GM21619 (cell line): Measurements from ENCODE around the gene SUGCT.

Source experiments
- ATAC-seq: cut with Tn5 transposase; IDR thresholded peaks from one replicate; pipeline ENCODE4 v1.9.1; 2021; ENCODE audit not compliant: unreplicated experiment

SUGCT gene

GRCh38 chr7:40843338-40843985 is 708.7 kb downstream of the SUGCT start:
- ATAC-seq: no peak

DNA sequence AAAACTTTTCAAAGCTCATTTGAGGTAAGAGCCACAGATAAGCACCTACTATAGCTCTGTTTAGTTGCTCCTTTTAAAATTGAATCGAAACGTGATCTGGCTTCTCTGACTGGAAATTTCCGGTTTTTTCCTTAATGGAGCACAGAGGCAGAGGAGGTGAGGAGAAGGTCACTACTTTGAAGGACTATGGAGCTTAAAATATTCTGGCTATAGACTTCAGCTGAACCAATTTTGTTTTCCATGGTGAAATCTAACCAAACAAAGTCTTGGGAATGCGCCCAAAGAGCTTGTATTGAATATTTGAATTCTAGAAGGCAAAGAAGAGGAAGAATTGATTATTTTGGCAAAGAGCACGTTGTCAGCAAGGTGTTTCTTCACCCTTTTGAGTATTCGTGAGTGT is 711.1 kb downstream of the SUGCT start:
- no peak for ATAC-seq

GRCh38 chr7:40847921-40848320 is 713.1 kb downstream of the SUGCT start:
- no peak for ATAC-seq

DNA sequence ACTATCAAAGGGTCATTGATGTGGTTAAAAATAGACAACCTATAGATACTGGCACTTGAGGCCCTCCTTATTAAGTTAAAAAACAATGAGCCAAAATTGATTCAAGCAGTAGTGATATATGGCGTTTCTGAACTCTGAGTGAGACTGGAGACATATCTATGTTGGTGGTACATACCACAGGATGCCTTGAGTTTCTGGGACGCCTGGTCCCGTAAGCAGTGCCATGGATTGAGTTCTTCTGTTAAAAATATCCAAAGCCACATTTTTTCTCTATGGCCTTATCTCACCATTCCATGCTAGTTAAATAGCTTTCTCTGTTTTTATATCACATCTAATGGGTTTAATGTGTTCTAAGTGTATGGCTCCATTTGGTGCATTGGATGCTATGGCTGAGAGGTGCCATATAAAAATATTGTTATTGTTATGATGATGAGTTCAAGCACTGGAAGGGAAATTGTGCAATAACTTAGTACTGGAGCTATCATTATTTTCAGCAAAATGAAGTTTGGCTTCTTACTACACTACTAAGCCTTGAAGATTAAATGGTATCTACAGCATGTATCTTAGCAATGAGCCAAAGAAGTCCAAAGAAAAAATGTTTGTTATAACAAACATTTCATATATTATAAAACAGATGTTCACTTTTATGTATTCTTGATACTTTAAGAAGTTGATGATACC is 713.9 kb downstream of the SUGCT start:
- ATAC-seq: no peak

DNA sequence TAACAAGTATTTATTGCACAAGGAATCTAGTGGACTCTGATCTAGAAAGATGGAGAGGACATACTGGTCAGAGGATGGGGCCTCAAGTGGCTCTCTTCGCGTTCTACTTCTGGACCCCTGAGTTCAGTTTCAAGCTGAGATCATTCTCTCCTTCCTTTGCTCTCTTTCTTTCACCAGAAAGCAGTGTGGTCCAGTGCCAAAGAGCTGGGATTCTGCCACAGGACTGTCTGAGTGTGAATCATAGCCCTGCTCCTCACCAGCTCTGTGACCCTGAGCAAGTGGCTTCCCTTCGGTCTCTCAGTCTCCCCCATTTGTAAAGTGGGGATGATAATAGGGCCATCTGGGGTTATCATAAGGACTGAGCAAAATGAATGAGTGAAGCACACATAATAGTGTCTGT is 715.2 kb downstream of the SUGCT start:
- ATAC-seq: no peak

GRCh38 chr7:40851001-40851400 is 716.2 kb downstream of the SUGCT start:
- ATAC-seq: no peak

GRCh38 chr7:40859076-40859475 is 724.3 kb downstream of the SUGCT start:
- no peak for ATAC-seq

- ATAC-seq: no peak
Observed at GRCh38 chr7:40859965-40860543, 725.2 kb downstream of the SUGCT start.

DNA sequence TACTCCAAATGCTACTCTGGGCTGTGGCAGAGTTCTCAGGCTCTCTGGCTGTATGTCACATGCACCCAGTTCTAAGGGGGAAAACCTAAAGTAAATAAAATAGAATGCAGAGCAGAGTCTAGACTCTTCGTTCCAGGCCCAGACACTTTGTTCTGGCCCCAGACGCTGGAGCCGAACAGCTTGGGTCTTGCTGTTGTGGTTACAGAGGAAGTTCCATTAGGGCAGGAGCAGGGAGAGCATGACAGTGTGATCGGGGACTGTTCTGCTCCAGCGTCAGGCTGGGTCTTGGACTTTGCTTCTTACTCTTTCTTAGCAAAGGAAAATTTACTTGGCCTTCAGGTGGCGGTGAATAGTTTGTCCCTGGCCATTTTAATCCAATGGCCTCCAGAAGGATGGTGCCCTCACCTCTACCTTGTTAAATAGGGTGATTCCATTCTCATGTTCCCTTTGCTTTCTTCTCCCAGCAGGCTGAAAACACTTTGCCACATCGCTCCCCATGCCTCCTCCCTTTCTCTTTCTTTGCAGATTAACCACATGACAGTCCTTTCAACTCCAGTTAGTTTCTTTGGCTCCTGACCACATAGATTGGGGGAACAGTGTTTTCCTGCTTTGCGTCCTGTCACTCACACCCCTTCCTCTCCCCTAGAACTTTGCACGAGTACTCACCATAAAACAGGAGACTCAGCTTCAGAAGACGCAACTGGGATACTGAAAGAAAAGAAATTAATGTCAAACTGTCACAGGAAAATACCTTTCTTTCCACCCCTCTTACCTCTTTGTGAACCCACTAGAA is 730.8 kb downstream of the SUGCT start:
- no peak for ATAC-seq

- ATAC-seq: no peak
Observed at GRCh38 chr7:40866601-40867000, 731.8 kb downstream of the SUGCT start.

- ATAC-seq: no peak
Observed at GRCh38 chr7:40870108-40870507, 735.3 kb downstream of the SUGCT start.

DNA sequence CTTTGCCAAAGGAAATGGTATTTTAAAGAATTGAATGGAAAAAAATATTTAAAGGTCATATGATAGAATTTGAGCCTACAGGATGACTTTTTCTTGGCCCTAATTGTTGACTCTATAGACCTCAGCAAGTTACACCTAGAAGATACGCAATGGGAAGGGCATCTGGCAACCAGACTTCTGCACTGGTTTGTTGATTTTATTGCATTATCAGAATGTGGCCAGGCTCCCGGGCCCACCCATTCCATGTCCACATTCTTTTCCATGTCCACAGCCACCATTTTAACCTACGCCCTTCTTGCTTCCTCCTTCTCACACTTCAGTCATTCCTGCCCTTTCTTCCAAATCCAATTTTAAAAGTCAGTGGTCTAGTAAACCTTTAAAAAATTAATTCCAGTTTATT is 738.4 kb downstream of the SUGCT start:
- ATAC-seq: no peak

DNA sequence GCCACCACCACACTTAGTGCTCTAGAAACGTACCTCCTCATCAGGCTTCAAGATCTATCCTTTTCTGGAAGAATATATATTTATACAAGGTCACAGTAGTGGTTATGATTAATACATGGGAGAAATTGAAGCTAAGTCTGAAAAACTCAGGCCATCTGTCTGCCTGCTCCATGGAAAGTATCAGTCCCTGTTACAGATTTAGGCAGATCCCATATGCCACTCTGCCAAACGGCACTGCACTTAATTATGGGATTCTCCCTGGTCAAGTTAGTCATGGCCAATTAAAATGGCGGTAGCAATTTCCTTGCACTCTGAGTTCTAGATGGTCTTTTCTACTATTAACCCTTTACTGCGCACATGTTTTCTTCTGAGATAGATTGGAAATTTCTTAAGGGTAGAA is 740.0 kb downstream of the SUGCT start:
- no peak for ATAC-seq

DNA sequence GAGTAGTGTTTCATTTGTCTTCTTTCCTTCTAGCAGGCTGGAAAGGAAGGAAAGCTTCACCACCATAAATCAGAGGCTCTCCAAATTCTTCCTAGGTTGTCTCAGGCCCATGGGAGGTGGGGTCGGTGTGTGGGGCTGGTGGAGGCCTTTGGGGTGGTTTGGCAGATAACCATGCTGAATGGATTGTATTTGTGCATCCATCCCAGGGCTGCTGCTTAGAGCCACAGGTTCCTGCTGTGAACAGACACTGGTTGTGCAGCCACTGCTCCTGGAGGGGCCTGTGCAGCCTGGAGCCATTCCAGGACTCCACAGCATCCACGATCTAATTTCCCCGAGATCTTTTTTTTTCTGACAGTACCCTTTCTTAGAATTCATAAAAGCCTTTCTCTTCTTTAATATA is 741.8 kb downstream of the SUGCT start:
- no peak for ATAC-seq

DNA sequence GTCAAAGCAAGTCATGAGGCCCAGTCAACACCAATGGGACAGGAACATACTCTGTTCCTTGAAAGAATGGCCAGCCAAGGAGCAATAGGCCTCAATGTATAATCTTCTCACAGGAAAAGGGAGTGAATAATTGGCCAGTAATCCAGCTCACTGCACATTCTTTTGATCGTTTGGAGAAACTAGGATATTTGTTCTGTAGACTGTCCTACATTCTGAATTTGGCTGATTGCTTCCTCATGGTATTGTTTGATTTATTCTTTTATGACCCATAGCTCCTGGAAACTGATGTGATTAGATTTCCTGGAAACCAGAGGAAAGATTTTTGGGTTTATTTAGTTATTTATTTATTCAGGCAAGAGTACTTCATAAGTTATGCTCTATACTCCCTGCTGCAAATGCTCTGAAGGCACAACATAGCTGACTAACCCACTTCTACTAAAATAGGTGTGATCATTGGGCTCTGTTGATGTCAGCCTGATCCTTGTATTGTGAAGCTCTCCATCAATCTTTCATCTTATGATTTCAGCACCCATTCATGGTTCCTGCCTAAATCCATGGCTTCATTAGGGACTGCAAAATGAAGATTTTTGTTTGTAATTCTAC is 745.2 kb downstream of the SUGCT start:
- no peak for ATAC-seq

DNA sequence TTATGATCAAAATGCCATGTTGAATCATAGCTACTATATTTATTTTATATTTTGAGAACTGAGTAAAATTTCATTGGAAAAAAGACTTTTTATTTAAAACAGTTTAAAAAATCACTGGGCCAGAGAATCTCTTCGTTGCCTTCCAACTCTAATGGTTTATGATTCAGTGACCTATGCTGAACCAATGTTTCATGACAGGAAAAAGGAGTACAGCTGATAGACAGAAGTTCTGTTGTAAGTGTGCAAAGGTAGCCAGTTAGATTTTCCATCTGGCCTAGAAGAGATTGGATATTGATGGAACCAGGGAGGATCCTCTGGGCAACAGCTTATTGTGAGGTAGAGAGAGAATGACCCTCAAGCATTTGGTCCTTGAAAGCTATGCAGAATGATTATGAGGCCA is 745.8 kb downstream of the SUGCT start:
- no peak for ATAC-seq

GRCh38 chr7:40881405-40881926 is 746.7 kb downstream of the SUGCT start:
- ATAC-seq: no peak

- ATAC-seq: no peak
Observed at GRCh38 chr7:40882071-40882658, 747.4 kb downstream of the SUGCT start.

DNA sequence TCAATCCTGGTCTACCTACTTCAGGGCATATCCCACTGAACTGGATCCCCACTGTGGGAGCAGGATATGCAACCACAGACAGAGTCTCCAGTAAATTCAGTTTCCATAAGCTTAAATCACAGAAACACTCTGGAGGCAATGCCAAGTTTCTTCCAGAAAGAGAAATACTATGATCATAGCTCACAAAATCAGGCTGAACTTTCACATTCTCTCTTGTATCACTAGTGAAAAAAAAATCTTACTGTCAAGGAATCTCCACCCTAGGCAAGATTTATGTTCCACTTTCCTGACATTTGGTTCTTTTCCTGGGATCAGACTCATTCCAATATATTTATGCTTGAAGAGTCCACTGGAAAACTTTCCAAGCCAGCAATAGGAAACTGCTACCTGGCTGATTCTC is 749.0 kb downstream of the SUGCT start:
- no peak for ATAC-seq

DNA sequence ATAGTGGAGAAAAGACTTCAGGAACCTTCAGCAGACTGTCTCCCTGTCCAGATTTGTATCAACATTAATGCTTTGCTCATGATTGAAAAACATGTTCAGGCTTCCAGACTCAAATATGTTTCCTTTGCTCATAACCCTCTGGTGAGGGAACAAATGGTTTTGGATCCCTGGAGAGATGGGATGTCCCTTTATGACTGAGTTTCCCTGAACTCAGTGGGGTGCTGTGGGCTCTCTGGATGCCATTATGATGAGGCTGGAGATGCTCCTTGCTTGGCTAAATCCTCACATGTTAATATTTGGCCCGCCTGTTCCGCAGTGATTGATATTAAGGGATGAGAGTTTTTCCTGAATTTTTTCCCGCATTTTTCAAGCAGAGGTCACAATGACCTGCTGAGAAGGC is 749.4 kb downstream of the SUGCT start:
- ATAC-seq: no peak

DNA sequence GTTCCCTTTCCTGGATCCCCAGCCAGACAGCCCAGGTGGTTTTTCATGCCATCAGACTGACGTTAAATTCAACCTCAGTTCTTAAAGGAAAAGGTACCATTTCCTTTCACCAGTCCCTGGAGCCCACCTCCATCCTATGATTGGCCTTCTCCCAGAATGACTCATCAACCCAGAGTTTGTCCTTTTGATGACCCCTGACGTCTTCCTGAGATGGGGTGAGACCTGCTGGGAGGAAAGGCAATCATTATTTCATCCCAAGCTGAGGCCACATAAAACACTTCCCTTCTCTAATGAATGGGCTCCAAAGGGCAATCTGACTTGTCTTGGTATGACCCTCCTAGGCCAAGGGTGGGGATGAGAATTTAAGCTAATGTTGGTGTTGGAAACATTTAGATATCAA is 750.7 kb downstream of the SUGCT start:
- no peak for ATAC-seq
